IMR-90 (cell line): ENCODE measurements around the gene NDUFV2.

Experiments used
- CEBPB ChIP-seq: IDR thresholded peaks from 2 replicates; pipeline ENCODE4 v1.6.1; 2012; ENCODE audit warnings: low read depth, low read length, improper control_type of control experiment
- ELK1 ChIP-seq: fragments of 150-350 bp; IDR thresholded peaks from 2 replicates; pipeline ENCODE4 v1.6.1; 2016; ENCODE audit warnings: low read depth, mild to moderate bottlenecking, low read length, moderate library complexity, borderline replicate concordance
- POLR2A ChIP-seq: IDR thresholded peaks from 2 replicates; pipeline ENCODE4 v1.6.1; 2012; ENCODE audit warnings: mild to moderate bottlenecking, low read depth, low read length
- USF2 ChIP-seq: fragments of 150-350 bp; IDR thresholded peaks from 2 replicates; pipeline ENCODE4 v1.6.1; 2017; ENCODE audit warnings: mild to moderate bottlenecking, antibody characterized with exemption, low read length, low read depth
- TF ChIP-seq, protein P1 (sequence below): conservative IDR thresholded peaks from 2 replicates; pipeline ENCODE4 v1.5.1; 2012; ENCODE audit warnings: mild to moderate bottlenecking, low read depth, low read length, improper control_type of control experiment

- TF ChIP-seq USF2 (no peak), ELK1 (no peak), CEBPB (no peak), POLR2A (peak; percentile 45; the same call in 1 of the 2 replicates)
- TF ChIP-seq, protein P1, sequence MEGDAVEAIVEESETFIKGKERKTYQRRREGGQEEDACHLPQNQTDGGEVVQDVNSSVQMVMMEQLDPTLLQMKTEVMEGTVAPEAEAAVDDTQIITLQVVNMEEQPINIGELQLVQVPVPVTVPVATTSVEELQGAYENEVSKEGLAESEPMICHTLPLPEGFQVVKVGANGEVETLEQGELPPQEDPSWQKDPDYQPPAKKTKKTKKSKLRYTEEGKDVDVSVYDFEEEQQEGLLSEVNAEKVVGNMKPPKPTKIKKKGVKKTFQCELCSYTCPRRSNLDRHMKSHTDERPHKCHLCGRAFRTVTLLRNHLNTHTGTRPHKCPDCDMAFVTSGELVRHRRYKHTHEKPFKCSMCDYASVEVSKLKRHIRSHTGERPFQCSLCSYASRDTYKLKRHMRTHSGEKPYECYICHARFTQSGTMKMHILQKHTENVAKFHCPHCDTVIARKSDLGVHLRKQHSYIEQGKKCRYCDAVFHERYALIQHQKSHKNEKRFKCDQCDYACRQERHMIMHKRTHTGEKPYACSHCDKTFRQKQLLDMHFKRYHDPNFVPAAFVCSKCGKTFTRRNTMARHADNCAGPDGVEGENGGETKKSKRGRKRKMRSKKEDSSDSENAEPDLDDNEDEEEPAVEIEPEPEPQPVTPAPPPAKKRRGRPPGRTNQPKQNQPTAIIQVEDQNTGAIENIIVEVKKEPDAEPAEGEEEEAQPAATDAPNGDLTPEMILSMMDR: no peak
Measured at GRCh38 chr18:9102508-9103375, at the start of gene NDUFV2.
